ENCODE measurements around the gene KAT14.
A peak's percentile ranks its signal among the peaks of the same experiment; 100 is the strongest.
"Not testable (repeated sequence)": the region's sequence is repeated elsewhere in the genome, so short reads cannot be mapped to it uniquely, and the experiment has no call there.

KAT14 gene

GRCh38 chr20:18137412-18138265, at the start of gene KAT14, which contains the start of gene PET117:
Gene KAT14 (plus strand): TSS chr20:18137863. CDS start chr20:18142661, 4,798 bp downstream.
Gene PET117 (plus strand): TSS chr20:18137863. CDS start chr20:18137956, 93 bp downstream.
- DNase-seq (ENCODE audit: low read depth) = peak; percentile 88

- DNase-seq (ENCODE audit: low read depth) = not testable (repeated sequence)
Observed at GRCh38 chr20:18088298-18088697, 49.4 kb upstream of the KAT14 start.

- not testable (repeated sequence) for DNase-seq (ENCODE audit: low read depth)
Observed at GRCh38 chr20:18088841-18089240, 48.8 kb upstream of the KAT14 start.

- no peak for DNase-seq (ENCODE audit: low read depth)
Observed at GRCh38 chr20:18090044-18090443, 47.6 kb upstream of the KAT14 start.

- no peak for DNase-seq (ENCODE audit: low read depth)
Observed at GRCh38 chr20:18090477-18090876, 47.2 kb upstream of the KAT14 start.

GRCh38 chr20:18091623-18092022, 46.0 kb upstream of the KAT14 start:
- no peak for DNase-seq (ENCODE audit: low read depth)

- no peak for DNase-seq (ENCODE audit: low read depth)
Observed at GRCh38 chr20:18092890-18093289, 44.8 kb upstream of the KAT14 start.

- DNase-seq (ENCODE audit: low read depth) = no peak
Observed at GRCh38 chr20:18093388-18093787, 44.3 kb upstream of the KAT14 start.

GRCh38 chr20:18094191-18094590, 43.5 kb upstream of the KAT14 start:
- no peak for DNase-seq (ENCODE audit: low read depth)

- not testable (repeated sequence) for DNase-seq (ENCODE audit: low read depth)
Observed at GRCh38 chr20:18100569-18100968, 37.1 kb upstream of the KAT14 start.

GRCh38 chr20:18101125-18101810, 36.4 kb upstream of the KAT14 start:
- no peak for DNase-seq (ENCODE audit: low read depth)

- DNase-seq (ENCODE audit: low read depth) = no peak
Observed at GRCh38 chr20:18103497-18103896, 34.2 kb upstream of the KAT14 start.

- DNase-seq (ENCODE audit: low read depth) = no peak
Observed at GRCh38 chr20:18108326-18108725, 29.3 kb upstream of the KAT14 start.

- not testable (repeated sequence) for DNase-seq (ENCODE audit: low read depth)
Observed at GRCh38 chr20:18128574-18128973, 9.1 kb upstream of the KAT14 start.

GRCh38 chr20:18132663-18133062, 5.0 kb upstream of the KAT14 start:
- DNase-seq (ENCODE audit: low read depth) = no peak

GRCh38 chr20:18133962-18134361, 3.7 kb upstream of the KAT14 start:
- DNase-seq (ENCODE audit: low read depth) = no peak

GRCh38 chr20:18138266-18138582, 561 bp downstream of the KAT14 start:
- no peak for DNase-seq (ENCODE audit: low read depth)

GRCh38 chr20:18138639-18139583, 1.2 kb downstream of the KAT14 start:
- no peak for DNase-seq (ENCODE audit: low read depth)

GRCh38 chr20:18139832-18140231, 2.2 kb downstream of the KAT14 start:
- no peak for DNase-seq (ENCODE audit: low read depth)

GRCh38 chr20:18144541-18145099, 7.0 kb downstream of the KAT14 start:
- DNase-seq (ENCODE audit: low read depth) = no peak

GRCh38 chr20:18154342-18154741, 16.7 kb downstream of the KAT14 start:
- no peak for DNase-seq (ENCODE audit: low read depth)

- no peak for DNase-seq (ENCODE audit: low read depth)
Observed at GRCh38 chr20:18156045-18156444, 18.4 kb downstream of the KAT14 start.

All from GM04504 (cell line).